Measurements from ENCODE around the gene GMDS.
A peak's percentile ranks its signal among the peaks of the same experiment; 100 is the strongest.

Gene GMDS

GRCh38 chr6:1987640-1988039, 257.8 kb downstream of the GMDS start:
- DNase-seq (ENCODE audit: low read depth): peak; percentile 30

GRCh38 chr6:1986454-1987243, 258.8 kb downstream of the GMDS start:
- DNase-seq (ENCODE audit: low read depth): peak; percentile 38

- no peak for DNase-seq (ENCODE audit: low read depth)
Observed at GRCh38 chr6:1984346-1984994, 260.9 kb downstream of the GMDS start.

- no peak for DNase-seq (ENCODE audit: low read depth)
Observed at GRCh38 chr6:1983850-1984249, 261.6 kb downstream of the GMDS start.

- no peak for DNase-seq (ENCODE audit: low read depth)
Observed at GRCh38 chr6:1972962-1973361, 272.4 kb downstream of the GMDS start.

- DNase-seq (ENCODE audit: low read depth): no peak
Observed at GRCh38 chr6:1971612-1972011, 273.8 kb downstream of the GMDS start.

GRCh38 chr6:1970151-1970561, 275.2 kb downstream of the GMDS start:
- peak; percentile 68 for DNase-seq (ENCODE audit: low read depth)

- DNase-seq (ENCODE audit: low read depth): no peak
Observed at GRCh38 chr6:1966713-1967112, 278.7 kb downstream of the GMDS start.

GRCh38 chr6:1965596-1966224, 279.7 kb downstream of the GMDS start:
- no peak for DNase-seq (ENCODE audit: low read depth)

GRCh38 chr6:1963596-1963995, 281.8 kb downstream of the GMDS start:
- no peak for DNase-seq (ENCODE audit: low read depth)

- DNase-seq (ENCODE audit: low read depth): no peak
Observed at GRCh38 chr6:1962201-1962600, 283.2 kb downstream of the GMDS start.

GRCh38 chr6:1960486-1961142, 284.8 kb downstream of the GMDS start:
- no peak for DNase-seq (ENCODE audit: low read depth)

GRCh38 chr6:1958257-1958656, 287.1 kb downstream of the GMDS start:
- no peak for DNase-seq (ENCODE audit: low read depth)

- DNase-seq (ENCODE audit: low read depth): no peak
Observed at GRCh38 chr6:1957746-1958145, 287.7 kb downstream of the GMDS start.

GRCh38 chr6:1952740-1953360, 292.6 kb downstream of the GMDS start:
- DNase-seq (ENCODE audit: low read depth): peak; percentile 93

GRCh38 chr6:1950631-1951030, 294.8 kb downstream of the GMDS start:
- DNase-seq (ENCODE audit: low read depth): no peak

GRCh38 chr6:1949538-1949937, 295.9 kb downstream of the GMDS start:
- peak; percentile 56 for DNase-seq (ENCODE audit: low read depth)

- DNase-seq (ENCODE audit: low read depth): no peak
Observed at GRCh38 chr6:1947922-1948321, 297.5 kb downstream of the GMDS start.

GRCh38 chr6:1946583-1946982, 298.8 kb downstream of the GMDS start:
- DNase-seq (ENCODE audit: low read depth): no peak

GRCh38 chr6:1945235-1945832, 300.1 kb downstream of the GMDS start:
- no peak for DNase-seq (ENCODE audit: low read depth)

GRCh38 chr6:1942834-1943233, 302.6 kb downstream of the GMDS start:
- no peak for DNase-seq (ENCODE audit: low read depth)

- DNase-seq (ENCODE audit: low read depth): no peak
Observed at GRCh38 chr6:1941534-1941933, 303.9 kb downstream of the GMDS start.

All from amniotic epithelial cell (primary cell).